NCI-H748 (cell line): ENCODE measurements around the gene GHR.

Experiments used
- DNase-seq: peaks from one replicate; lab custom pipeline; 2025; ENCODE audit not compliant: unreplicated experiment; lab: John Stamatoyannopoulos, UW

GHR gene

DNA sequence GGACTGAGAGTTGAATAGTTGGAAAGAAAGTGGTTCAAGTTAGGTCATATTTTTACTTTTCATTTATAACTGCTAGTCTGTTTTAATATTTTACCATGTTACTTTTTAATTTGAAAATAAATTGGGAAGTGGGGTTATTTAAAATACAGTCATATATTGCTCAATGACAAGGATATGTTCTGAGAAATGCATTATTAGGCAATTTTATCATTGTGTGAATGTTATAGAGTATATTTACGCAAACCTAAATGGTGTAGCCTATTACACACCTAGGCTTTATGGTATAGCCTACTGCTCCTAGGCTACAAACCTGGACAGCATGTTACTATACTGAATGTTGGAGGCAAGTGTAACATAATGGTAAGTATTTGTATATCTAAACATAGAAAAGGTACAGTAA lies 338.6 kb downstream of the GHR start:
- DNase-seq: no peak

DNA sequence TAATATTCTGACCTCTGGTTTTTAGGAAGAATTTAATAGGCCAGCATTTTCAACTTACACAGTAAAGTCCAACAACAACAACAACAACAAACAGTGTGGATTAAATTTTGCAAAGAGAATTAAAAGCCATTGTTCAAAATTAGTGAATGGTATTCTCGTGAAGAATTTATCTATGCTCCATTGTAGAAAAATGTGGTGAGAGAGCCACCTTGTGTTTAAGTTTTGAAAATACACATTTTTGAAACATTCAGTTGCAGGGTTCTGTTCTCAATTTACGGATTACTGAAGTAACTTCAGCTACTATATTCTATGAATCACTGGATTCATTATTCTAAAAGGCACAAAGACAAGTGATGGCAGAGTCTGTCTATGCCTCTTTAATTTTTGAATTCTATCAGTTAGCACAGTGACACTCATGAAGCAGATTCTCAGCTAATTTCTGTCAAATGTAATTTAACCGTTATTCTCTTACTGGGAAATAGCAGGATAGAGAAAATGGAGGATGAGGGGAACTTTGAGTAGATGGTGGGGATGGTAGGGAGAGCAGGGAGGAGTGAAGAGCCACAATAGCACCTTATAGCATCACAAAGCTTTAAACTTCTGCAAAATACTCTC lies 344.4 kb downstream of the GHR start:
- DNase-seq: peak; percentile 75

DNA sequence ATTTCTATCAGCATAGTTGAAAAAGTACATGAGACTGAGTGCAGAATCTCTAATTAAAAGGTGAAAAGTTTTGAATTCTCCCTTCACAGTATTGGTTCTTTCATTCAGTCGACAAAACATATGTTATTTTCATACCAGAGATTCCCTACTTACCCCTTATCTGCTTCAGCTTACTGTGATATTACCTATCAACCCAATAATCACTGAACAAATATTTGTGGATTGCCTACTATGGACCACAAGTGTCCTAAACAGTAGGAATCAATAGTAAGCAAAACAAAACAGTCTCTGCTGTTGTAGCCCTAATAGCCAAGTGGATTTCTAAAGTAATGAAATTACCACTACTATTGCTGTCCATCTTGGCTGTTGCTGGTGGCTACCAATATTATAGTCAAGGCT lies 344.9 kb downstream of the GHR start:
- peak; percentile 47 for DNase-seq

DNA sequence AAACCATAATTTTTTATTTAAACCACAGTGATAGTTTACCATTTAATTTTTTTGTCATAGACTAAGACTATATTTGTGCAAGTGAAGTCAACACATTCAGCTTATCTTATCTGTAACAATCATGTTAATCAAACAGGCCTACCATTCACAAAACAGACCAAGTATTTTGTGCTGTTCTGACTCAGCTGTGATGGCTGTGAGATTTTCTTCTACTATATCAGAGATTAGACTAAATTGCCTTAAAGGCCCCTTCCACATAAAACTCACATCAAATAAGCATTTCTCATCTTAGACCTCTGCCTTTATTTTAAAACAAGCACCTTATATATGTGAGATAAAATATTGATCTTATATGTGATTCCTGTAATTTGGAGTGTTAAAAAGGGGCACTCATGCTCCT lies 346.8 kb downstream of the GHR start:
- no peak for DNase-seq
